GM12878 (cell line): ENCODE measurements around the gene XRCC6. TPM values are rescaled to one million over a fixed set of nuclear protein-coding genes. Genes with fewer than 3 reads are reported as not detected.

ENCODE experiments used
- ATAC-seq: fragments of 200-7000 bp; cut with Tn5 transposase; 3 replicates; pipeline ENCODE4 v1.9.1; 2020; ENCODE audit warnings: mild to moderate bottlenecking, moderate library complexity
- BruUV-seq: library from RNA; stranded (reverse); fragments of 400-500 nt; replicated peaks from 2 replicates; lab custom pipeline; 2021; lab: Mats Ljungman, UMichigan
- CTCF ChIA-PET: fragments of 300-600 bp; sonication (Branson Sonifier 250); formaldehyde crosslinking; extraction: SDS; loops from one replicate; lab custom pipeline; 2021; ENCODE audit warnings: inconsistent platforms; lab: Yijun Ruan, JAX
- POLR2A ChIA-PET: fragments of 350-600 bp; formaldehyde crosslinking; extraction: SDS; loops from one replicate; lab custom pipeline; 2021; ENCODE audit warnings: inconsistent platforms; lab: Charles Lee
- RAD21 ChIA-PET: fragments of 300-600 bp; sonication (Branson Sonifier 250); formaldehyde crosslinking; loops from one replicate; lab custom pipeline; 2023; ENCODE audit warnings: antibody characterized with exemption; ENCODE audit not compliant: unreplicated experiment; lab: Charles Lee
- SMC1A ChIA-PET: fragments of 300-600 bp; sonication (Branson Sonifier 250); formaldehyde crosslinking; loops from one replicate; lab custom pipeline; 2023; ENCODE audit not compliant: unreplicated experiment, uncharacterized antibody; lab: Charles Lee
- DNase-seq: peaks from one replicate; pipeline ENCODE4 v3.0.0-alpha.2; 2011; ENCODE audit warnings: low read depth, low spot score
- FAIRE-seq: peaks from 3 replicates; lab custom pipeline; 2011; peaks lifted over from hg19 to GRCh38; lab: Jason Lieb, UNC
- H2AFZ ChIP-seq: 2 replicates; pipeline ENCODE4 v1.6.0; 2011; ENCODE audit warnings: low read depth, low read length, control low read depth; ENCODE audit not compliant: control insufficient read depth
- H3K27ac ChIP-seq: 2 replicates; pipeline ENCODE4 v1.5.1; 2011; ENCODE audit warnings: control low read depth; ENCODE audit not compliant: control insufficient read depth, insufficient read depth
- H3K27me3 ChIP-seq, 2 experiments: replicated peaks in 1 of 2; 2 replicates each; pipeline versions ENCODE4 v1.6.0 to v1.6.1; 2011; ENCODE audit warnings: low read length in 1 of 2; ENCODE audit not compliant: control insufficient read depth in 2 of 2, insufficient read depth in 2 of 2
- H3K36me3 ChIP-seq, 2 experiments: 2 replicates each; pipeline ENCODE4 v1.5.1; 2011; ENCODE audit warnings: low read length in 1 of 2; ENCODE audit not compliant: control insufficient read depth in 2 of 2, insufficient read depth in 2 of 2
- H3K4me1 ChIP-seq: 2 replicates; pipeline ENCODE4 v1.6.1; 2011; ENCODE audit warnings: mild to moderate bottlenecking, low read length, moderate library complexity, mixed read lengths; ENCODE audit not compliant: control insufficient read depth, insufficient read depth
- H3K4me2 ChIP-seq: 2 replicates; pipeline ENCODE4 v1.6.0; 2011; ENCODE audit warnings: control low read depth; ENCODE audit not compliant: control insufficient read depth, insufficient read depth
- H3K4me3 ChIP-seq: fragments of 200-600 bp; sonication (generic); 2 replicates; pipeline ENCODE4 v1.5.1; 2016
- H3K79me2 ChIP-seq: 2 replicates; pipeline ENCODE4 v1.6.0; 2011; ENCODE audit warnings: low read length; ENCODE audit not compliant: control insufficient read depth, insufficient read depth
- H3K9ac ChIP-seq: 2 replicates; pipeline ENCODE4 v1.8.0; 2011; ENCODE audit warnings: low read length, control low read depth, mixed read lengths; ENCODE audit not compliant: control insufficient read depth, insufficient read depth
- H3K9me3 ChIP-seq: replicated peaks from 3 replicates; pipeline ENCODE4 v1.5.1; 2011; ENCODE audit warnings: mild to moderate bottlenecking, low read length; ENCODE audit not compliant: control insufficient read depth, insufficient read depth
- H4K20me1 ChIP-seq: 2 replicates; pipeline ENCODE4 v1.6.0; 2011; ENCODE audit not compliant: control insufficient read depth, insufficient read depth
- CHD4 ChIP-seq: fragments of 200-600 bp; sonication (generic); IDR thresholded peaks from 2 replicates; pipeline ENCODE4 v1.6.1; 2016; ENCODE audit warnings: mild to moderate bottlenecking
- EP300 ChIP-seq, 2 experiments: fragments of 150-350 bp in 1 of 2; IDR thresholded peaks; 2 replicates each; pipeline ENCODE4 v1.6.1; 2011 to 2012; ENCODE audit warnings: low read depth in 2 of 2, low read length in 2 of 2, borderline replicate concordance in 1 of 2, improper control_type of control experiment in 1 of 2, inconsistent platforms in 1 of 2; ENCODE audit not compliant: control insufficient read depth in 1 of 2
- HCFC1 ChIP-seq: fragments of 150-350 bp; IDR thresholded peaks from 2 replicates; pipeline ENCODE4 v1.6.1; 2014; ENCODE audit warnings: low read length
- MTA2 ChIP-seq: fragments of 450-650 bp; IDR thresholded peaks from 2 replicates; pipeline ENCODE4 v1.6.1; 2016; ENCODE audit warnings: low read depth, mild to moderate bottlenecking, moderate library complexity
- NBN ChIP-seq: fragments of 450-650 bp; IDR thresholded peaks from 2 replicates; pipeline ENCODE4 v1.6.1; 2016
- NFYB ChIP-seq: IDR thresholded peaks from 2 replicates; pipeline ENCODE4 v1.6.1; 2011; ENCODE audit warnings: low read depth, mild to moderate bottlenecking, low read length, improper control_type of control experiment, moderate library complexity; ENCODE audit not compliant: insufficient read depth
- NR2C2 ChIP-seq: IDR thresholded peaks from 2 replicates; pipeline ENCODE4 v1.6.1; 2011; ENCODE audit warnings: borderline replicate concordance, low read depth; ENCODE audit not compliant: control insufficient read depth, insufficient read length
- PML ChIP-seq: IDR thresholded peaks from 2 replicates; pipeline ENCODE4 v1.6.1; 2012; ENCODE audit warnings: low read length, inconsistent platforms
- SMC3 ChIP-seq: IDR thresholded peaks from 2 replicates; pipeline ENCODE4 v1.6.1; 2011; ENCODE audit warnings: low read length, improper control_type of control experiment, borderline replicate concordance
- SREBF2 ChIP-seq: IDR thresholded peaks from 2 replicates; pipeline ENCODE4 v1.6.1; 2012; ENCODE audit warnings: mild to moderate bottlenecking, low read length
- ZZZ3 ChIP-seq: IDR thresholded peaks from 2 replicates; pipeline ENCODE4 v1.6.1; 2011; ENCODE audit warnings: low read depth; ENCODE audit not compliant: control insufficient read depth, insufficient read length
- WGBS: methylation state at CpG from one replicate; pipeline ENCODE4 v1.1.6; 2016; ENCODE audit warnings: low lambda C conversion rate; ENCODE audit not compliant: insufficient replicate concordance, insufficient coverage; ENCODE audit errors: missing lambda C conversion rate; 5-methylcytosine and 5-hydroxymethylcytosine counted together
- in situ Hi-C: fragments of 300-500 bp; cut with MboI; formaldehyde crosslinking; loops from 9 replicates; pipeline ENCODE4 v1.14.3; 2018; ENCODE audit warnings: mixed read lengths
- intact Hi-C: fragments of 100-400 bp; cut with micrococcal nuclease; formaldehyde crosslinking; loops from one replicate; pipeline ENCODE4 v1.14.2; 2022; ENCODE audit not compliant: unreplicated experiment
- polyA plus RNA-seq, 11 experiments: library from polyadenylated mRNA; depleted of rRNA in 4 of 11; unstranded in 6 of 11; stranded (reverse) in 5 of 11; fragments of >200 nt; fragmentation: Nextera tagmentation in 4 of 11; fragmentation: Illumina TruSeq in 1 of 11; extraction: Ambion mirVana in 4 of 11; extraction: Trizol in 1 of 11; gene quantifications; 1 replicate in 1 of 11; 2 replicates in 10 of 11; pipeline versions ENCODE4 v1.2.1 to v1.2.3, GENCODE V29; 2011 to 2016; ENCODE audit warnings: inconsistent platforms in 2 of 11, missing spikeins in 2 of 11, low read depth in 1 of 11
- total RNA-seq, 4 experiments: library from RNA; depleted of rRNA in 3 of 4; stranded (reverse); fragments of >200 nt in 3 of 4; fragmentation: Illumina TruSeq in 1 of 4; extraction: Trizol in 1 of 4; gene quantifications; 2 replicates each; pipeline versions ENCODE4 v1.2.1 to v1.2.3, GENCODE V29; 2013 to 2021
- TF ChIP-seq, protein P1 (sequence below): fragments of 450-650 bp; formaldehyde crosslinking; IDR thresholded peaks from 2 replicates; pipeline ENCODE4 v1.5.0; 2022; ENCODE audit warnings: mild to moderate bottlenecking, missing genetic modification characterization

XRCC6 gene
- total and polyA plus RNA-seq, 10 of the 15 experiments (the other 5 are each of a cell fraction or from before 2014, with no cell fraction given) = 186 to 718 (median 348) TPM

DNA sequence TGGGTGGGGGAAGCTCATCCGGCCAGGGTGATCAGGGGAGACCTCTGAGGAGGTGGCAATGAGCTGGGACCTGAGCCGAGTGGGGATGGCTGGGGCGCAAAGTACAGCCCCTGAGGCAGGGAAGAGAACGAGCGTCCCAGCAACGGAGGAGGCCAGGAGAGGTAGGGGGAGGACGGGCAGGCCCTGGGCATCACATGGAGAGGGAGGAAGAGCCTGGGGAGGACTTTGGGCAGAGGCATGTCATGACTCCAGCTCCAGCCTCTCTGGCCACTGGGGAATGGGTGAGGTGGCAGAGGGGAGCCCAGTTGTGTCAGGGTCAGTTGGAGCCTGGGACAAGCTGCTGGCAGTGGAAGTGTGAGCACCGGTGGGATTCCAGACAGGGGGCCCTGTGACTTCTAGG lies 43.0 kb upstream of the XRCC6 start (continued):
- TF ChIP-seq, protein P1, sequence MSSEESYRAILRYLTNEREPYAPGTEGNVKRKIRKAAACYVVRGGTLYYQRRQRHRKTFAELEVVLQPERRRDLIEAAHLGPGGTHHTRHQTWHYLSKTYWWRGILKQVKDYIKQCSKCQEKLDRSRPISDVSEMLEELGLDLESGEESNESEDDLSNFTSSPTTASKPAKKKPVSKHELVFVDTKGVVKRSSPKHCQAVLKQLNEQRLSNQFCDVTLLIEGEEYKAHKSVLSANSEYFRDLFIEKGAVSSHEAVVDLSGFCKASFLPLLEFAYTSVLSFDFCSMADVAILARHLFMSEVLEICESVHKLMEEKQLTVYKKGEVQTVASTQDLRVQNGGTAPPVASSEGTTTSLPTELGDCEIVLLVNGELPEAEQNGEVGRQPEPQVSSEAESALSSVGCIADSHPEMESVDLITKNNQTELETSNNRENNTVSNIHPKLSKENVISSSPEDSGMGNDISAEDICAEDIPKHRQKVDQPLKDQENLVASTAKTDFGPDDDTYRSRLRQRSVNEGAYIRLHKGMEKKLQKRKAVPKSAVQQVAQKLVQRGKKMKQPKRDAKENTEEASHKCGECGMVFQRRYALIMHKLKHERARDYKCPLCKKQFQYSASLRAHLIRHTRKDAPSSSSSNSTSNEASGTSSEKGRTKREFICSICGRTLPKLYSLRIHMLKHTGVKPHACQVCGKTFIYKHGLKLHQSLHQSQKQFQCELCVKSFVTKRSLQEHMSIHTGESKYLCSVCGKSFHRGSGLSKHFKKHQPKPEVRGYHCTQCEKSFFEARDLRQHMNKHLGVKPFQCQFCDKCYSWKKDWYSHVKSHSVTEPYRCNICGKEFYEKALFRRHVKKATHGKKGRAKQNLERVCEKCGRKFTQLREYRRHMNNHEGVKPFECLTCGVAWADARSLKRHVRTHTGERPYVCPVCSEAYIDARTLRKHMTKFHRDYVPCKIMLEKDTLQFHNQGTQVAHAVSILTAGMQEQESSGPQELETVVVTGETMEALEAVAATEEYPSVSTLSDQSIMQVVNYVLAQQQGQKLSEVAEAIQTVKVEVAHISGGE = no peak
- TF ChIP-seq HCFC1 (no peak), SREBF2 (no peak), SMC3 (no peak), NBN (no peak), NR2C2 (no peak)

DNA sequence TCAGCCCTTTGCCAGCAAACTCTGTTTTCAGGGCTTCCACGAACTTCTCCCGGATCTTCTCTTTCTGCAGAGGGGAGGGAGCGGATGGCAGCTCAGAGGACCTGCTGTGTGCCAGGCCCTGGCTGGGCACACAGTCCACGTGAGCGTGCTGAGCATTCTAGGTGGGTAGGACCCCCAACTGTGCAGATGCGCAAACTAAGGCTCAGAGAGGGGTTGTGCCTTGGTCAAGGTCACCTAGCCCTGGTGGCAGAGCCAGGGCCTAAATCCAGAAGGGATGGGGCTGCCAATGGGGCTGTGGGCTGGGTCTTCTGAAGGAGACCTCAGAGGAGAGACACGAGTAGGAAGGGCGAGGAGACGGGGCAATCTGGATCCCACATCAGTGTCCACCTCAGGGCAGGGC lies 42.3 kb upstream of the XRCC6 start:
- peaks cover 0 to 4% of the 10 kb centered on the region in 2 experiments; a peak in 2 of 4 replicates for H3K36me3 ChIP-seq
- no peaks in the 10 kb centered on the region for H4K20me1 ChIP-seq
- no peak for TF ChIP-seq MTA2
- no peak for TF ChIP-seq ZZZ3
- no peak for TF ChIP-seq NFYB
- no peak for TF ChIP-seq EP300 (IDR thresholded peaks at IDR 0.05; ENCODE audit: borderline replicate concordance in 1 of 2, control insufficient read depth in 1 of 2, low read depth in 2 of 2, low read length in 2 of 2)
- no peak for TF ChIP-seq PML
- no peak for TF ChIP-seq CHD4
- 92% methylated on average over 9 of the region's 9 CpGs for WGBS
- H2AFZ ChIP-seq = no peak overlapping the region
- no peak overlapping the region for H3K4me3 ChIP-seq
- H3K9ac ChIP-seq = no peak overlapping the region
- in situ Hi-C loops (no loop called here), intact Hi-C loops (no loop called here)
- no TSS peak for BruUV-seq
- ATAC-seq (no peak), DNase-seq (no peak), FAIRE-seq (no peak)
- H3K4me2 ChIP-seq = no peak overlapping the region
- RAD21 ChIA-PET = no interaction called here
- no peaks in the 10 kb centered on the region for H3K9me3 ChIP-seq
- no peaks in the 10 kb centered on the region for H3K4me1 ChIP-seq
- CTCF ChIA-PET = interaction anchor here (1.0 to 2.7 kb wide), 2 partner anchors 11 to 39 kb away, joined by 3 to 12 read pairs; partner anchors contain the start of gene PMM1
- H3K27me3 ChIP-seq = no peaks in the 10 kb centered on the region
- POLR2A ChIA-PET = no interaction called here
- H3K79me2 ChIP-seq = no peaks in the 10 kb centered on the region
- H3K27ac ChIP-seq = no peak overlapping the region
- SMC1A ChIA-PET = no interaction called here
